Ecto neural progenitor cell (in vitro differentiated cells): Measurements from ENCODE around the gene UGT1A9.
"Not testable (repeated sequence)": the region's sequence is repeated elsewhere in the genome, so short reads cannot be mapped to it uniquely, and the experiment has no call there.

Source experiments
- DNase-seq: peaks from one replicate; pipeline ENCODE4 v3.0.0-alpha.2; 2018; ENCODE audit warnings: low spot score

Gene UGT1A9

DNA sequence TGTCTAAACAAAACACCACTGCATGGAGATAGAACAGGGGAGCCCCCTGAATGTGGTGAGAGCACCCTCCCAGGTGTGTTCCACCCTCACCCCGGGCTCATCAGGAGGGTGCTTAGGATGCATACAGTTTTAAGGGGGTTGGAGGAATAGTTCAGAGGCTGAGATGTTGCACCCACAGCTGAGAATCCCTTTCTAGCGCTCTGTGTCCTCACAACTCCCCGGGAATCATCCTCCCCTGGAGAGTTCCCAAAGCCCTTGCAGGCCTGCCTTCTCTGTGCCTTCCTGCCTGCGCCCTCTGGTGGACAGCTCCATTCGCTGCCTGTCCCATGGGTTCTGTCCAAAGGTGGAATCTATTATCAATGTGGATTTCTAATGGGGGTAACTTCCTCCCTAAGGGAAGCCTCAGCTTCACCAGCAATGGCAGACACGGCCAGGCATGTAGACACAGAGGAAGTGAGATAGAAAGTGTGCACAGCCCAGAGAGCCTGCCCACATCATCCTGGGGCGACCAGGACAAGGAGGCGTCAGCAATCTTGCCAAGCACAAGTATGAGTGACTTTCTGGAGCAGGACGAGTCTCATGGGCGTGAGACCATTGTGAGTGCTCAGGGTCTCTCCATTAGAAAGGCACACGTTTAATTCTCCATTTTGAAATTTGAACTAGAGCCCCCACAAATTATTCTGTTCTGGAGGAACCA, 39.8 kb downstream of the UGT1A9 start:
- DNase-seq: peak; percentile 84

DNA sequence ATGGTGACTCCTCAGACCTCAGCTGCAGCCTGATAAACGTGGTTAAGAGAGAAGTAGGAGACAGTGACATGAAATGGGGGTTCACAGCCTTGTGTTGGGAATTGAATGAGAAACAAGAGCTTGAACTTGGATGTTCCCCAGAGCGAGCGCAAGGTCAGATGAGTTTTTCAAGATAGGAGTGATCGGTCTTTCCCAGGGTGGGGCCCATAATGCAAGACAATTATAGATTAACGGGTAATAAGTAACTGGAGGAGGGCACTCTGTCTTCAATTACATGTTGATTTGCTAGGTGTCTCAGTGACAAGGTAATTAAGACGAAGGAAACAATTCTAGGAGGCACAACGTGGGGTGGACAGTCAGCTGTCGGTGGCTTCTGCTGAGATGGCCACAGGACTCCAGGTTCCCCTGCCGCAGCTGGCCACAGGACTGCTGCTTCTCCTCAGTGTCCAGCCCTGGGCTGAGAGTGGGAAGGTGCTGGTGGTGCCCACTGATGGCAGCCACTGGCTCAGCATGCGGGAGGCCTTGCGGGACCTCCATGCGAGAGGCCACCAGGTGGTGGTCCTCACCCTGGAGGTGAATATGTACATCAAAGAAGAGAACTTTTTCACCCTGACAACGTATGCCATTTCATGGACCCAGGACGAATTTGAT, 41.0 kb downstream of the UGT1A9 start, which contains the start of gene UGT1A5:
UGT1A5 (plus strand) TSS at position 297 of the 651 bp plus-strand sequence; CDS start at position 382, 85 bp downstream.
- DNase-seq: no peak

DNA sequence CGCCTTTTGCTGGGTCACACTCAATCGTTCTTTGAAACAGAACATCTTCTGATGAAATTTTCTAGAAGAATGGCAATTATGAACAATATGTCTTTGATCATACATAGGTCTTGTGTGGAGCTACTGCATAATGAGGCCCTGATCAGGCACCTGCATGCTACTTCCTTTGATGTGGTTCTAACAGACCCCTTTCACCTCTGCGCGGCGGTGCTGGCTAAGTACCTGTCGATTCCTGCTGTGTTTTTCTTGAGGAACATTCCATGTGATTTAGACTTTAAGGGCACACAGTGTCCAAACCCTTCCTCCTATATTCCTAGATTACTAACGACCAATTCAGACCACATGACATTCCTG, 41.5 kb downstream of the UGT1A9 start:
- no peak for DNase-seq

- DNase-seq: no peak
These were observed 42.4 kb downstream of the UGT1A9 start for GRCh38 chr2:233714121-233714520.

- no peak for DNase-seq
These were observed 46.9 kb downstream of the UGT1A9 start, which contains the start of gene UGT1A4 for GRCh38 chr2:233718552-233718951. Gene UGT1A4, plus strand, starts transcription at chr2:233718736. Its CDS starts 85 bp downstream, at chr2:233718821.

GRCh38 chr2:233728723-233729301, 57.1 kb downstream of the UGT1A9 start, which contains the start of gene UGT1A3:
Gene UGT1A3, plus strand, starts transcription at chr2:233729042. Its CDS starts 85 bp downstream, at chr2:233729127.
- DNase-seq: no peak

DNA sequence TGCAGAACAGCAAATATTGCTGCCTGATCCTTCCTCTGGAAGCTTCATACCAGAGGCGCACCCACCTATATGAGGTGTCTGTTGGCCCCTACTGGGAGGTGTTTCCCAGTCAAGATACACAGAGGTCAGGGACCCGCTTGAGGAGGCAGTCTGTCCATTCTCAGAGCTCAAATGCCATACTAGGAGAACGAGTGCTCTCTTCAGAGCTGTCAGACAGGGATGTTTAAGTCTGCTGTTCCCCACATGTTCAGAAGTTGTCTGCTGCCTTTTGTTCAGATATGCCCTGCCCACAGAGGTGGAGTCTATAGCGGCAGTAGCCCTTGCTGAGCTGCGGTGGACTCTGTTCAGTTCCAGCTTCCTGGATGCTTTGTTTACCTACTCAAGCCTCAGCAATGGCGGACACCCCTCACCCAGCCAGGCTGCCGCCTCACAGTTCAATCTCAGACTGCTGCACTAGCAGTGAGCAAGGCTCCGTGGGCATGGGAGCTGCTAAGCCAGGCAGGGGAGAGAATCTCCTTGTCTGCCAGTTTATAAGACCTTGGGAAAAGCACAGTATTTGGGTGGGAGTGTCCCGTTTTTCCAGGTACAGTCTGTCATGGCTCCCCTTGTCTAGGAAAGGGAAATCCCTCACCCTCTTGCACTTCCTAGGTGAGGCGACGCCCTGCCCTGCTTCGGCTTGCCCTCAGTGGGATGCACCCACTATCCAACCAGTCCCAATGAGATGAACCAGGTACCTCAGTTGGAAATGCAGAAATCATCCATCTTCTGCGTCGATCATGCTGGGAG, 65.4 kb downstream of the UGT1A9 start:
- DNase-seq: not testable (repeated sequence)

GRCh38 chr2:233740870-233741269, 69.2 kb downstream of the UGT1A9 start:
- DNase-seq: no peak

DNA sequence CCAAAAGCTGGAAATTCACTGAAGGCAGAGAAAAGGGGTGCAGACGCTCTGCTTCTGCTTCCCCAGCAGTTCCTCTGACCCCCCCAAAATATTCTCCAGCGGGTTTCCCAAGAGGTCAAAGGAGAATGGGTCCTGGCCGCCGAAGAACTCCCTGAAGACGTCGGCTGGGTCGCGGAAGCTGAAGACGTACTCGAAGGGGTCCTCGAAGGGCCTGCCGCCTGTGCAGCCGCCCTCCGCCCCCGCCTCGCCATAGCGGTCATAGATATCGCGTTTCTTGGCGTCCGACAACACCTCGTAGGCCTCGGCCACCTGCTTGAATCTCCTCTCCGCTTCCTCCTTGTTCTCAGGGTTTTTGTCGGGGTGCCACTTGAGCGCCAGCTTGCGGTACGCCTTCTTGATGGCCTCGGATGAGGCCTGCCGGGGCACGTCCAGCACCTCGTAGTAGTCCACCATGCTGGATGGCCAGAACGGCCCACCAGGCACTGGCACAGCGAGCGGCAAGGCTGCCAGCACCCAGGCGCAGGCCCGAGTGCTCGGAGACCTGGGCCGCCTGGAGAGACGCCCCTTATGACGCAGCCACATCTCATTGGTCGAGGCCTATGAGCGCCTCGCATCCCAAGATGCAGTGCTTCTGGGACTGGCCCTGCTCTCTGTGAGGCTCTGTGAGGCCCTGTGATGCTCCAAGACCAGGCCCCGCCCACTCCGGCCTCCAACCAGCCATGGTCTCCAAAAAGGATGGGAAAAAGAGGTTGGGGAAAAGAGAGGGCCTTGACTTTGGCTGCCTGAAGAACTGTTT, 72.0 kb downstream of the UGT1A9 start:
- DNase-seq: no peak

DNA sequence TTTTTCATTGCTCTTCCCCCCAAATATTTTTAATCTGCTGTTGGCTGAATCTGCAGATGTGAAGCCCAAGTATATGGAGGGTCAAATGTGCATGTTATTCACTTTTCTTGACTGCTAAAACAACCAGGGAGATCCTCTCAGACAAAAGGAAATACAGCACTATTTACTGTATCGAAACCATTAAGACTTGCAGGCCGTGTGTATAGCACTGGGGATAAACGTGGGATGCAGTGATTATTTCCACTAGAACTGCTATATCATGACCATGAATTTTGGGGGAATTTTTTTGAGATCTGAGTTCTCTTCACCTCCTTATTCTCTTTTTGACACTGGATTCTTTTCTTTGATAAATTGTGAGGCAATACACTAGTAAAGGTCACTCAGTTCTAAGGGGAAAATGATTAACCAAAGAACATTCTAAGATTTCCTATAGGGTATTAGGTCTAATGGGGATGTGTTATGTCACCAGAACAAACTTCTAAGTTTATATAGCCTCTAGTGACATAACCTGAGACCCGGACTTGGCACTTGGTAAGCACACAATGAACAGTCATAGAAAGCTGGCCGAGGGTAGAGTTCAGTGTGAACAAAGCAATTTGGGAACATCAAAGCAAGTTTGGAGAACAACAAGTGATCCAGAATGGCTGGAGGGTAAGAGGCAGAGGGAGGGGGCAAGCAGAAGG, 73.5 kb downstream of the UGT1A9 start:
- DNase-seq: no peak

DNA sequence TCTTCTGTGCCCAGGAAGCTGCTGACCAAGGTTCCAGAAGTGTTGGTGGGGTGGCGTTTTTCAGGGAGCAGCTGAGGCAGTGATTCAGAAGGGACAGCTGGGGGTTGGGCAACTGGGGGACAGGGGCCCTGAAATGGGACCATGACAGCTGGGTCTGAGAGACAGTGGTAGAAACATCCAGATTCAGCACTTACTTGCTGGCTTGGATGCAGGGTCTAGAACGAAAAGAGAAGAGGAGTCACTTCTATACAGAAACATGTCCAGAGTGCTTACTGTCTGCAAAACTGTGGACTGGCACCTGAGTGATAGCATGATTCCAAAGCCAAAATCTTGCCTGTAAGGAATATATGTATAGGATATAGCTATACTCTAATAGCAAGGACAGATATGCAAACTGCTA, 74.1 kb downstream of the UGT1A9 start:
- DNase-seq: not testable (repeated sequence)

DNA sequence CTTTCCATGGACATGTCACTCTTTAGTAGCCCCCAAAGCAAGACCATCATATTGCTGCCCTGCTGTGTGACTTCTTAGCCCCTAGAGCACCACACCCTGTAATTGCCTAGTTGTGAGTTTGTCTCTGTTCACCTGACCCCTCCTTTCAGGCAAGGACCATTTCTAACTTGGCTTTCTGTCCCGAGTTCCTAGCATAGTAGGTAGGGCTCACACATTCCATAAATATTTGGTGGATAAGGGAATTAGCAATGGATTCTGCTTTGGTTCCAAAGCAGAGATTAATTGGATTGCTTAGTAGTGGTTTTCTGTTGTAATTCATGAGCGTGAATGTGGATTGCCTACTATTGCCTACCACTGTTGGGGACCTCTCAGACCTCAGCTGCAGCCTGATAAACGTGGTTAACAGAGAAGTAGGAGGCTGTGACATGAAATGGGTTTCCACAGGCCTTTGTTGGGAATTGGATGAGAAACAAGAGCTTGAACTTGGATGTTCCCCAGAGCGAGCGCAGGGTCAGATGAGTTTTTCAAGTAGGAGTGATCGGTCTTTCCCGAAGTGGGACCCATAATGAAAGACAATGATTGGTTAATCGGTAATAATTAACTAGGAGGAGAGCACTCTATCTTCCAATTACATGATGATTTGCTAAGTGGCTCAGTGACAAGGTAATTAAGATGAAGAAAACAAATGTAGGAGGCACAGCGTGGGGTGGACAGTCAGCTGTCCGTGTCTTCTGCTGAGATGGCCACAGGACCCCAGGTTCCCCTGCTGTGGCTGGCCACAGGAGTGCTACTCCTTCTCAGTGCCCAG, 75.0 kb downstream of the UGT1A9 start:
- no peak for DNase-seq

GRCh38 chr2:233747283-233747544, 75.5 kb downstream of the UGT1A9 start:
- DNase-seq: no peak

GRCh38 chr2:233750689-233751088, 79.0 kb downstream of the UGT1A9 start:
- DNase-seq: not testable (repeated sequence)

DNA sequence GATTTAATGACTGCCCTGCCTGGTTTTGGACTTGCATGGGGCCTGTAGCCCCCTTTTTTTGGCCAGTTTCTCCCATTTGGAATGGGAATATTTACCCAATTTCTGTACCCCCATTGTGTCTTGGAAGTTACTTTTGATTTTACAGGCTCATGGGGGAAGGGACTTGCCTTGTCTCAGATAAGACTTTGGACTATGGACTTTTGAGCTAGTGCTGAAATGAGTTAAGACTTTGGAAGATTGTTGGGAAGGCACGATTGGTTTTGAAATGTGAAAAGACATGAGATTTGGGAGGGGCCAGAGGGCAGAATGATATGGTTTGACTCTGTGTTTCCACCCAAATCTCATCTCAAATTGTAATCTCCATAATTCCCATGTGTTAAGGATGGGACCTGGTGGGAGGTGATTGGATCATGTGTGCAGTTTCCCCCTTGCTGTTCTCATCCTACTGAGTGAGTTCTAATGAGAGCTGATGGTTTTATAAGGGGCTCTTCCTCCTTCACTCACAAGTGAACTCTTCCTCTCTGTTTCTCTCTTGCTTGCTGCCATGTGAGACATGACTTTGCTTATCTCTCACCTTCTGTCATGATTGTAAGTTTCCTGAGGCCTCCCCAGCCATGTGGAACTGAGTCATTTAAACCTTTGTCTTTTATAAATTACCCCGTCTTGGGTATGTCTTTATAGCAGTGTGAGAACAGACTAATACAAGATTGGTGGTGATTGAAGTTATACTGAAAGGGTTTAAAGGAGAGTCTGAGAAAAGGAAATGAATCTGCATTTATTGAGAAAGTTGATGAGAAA, 79.7 kb downstream of the UGT1A9 start:
- DNase-seq: not testable (repeated sequence)

DNA sequence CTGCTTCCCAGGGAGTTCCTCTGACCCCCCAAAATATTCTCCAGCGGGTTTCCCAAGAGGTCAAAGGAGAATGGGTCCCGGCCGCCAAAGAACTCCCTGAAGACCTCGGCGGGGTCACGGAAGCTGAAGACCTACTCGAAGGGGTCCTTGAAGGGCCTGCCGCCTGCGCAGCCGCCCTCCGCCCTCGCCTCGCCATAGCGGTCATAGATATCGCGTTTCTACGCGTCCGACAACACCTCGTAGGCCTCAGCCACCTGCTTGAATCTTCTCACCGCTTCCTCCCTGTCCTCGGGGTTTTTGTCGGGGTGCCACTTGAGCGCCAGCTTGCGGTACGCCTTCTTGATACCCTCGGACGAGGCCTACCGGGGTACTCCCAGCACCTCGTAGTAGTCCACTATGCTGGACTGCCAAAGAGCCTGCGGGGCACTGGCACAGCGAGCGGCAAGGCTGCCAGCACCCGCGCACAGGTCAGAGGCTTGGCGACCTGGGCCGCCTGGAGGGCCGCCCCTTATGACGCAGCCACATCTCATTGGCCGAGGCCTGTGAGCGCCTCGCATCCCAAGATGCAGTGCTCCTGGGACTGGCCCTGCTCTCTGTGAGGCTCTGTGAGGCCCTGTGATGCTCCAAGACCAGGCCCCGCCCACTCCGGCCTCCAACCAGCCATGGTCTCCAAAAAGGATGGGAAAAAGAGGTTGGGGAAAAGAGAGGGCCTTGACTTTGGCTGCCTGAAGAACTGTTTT, 83.3 kb downstream of the UGT1A9 start:
- DNase-seq: no peak

GRCh38 chr2:233756429-233757081, 84.9 kb downstream of the UGT1A9 start:
- DNase-seq: no peak

DNA sequence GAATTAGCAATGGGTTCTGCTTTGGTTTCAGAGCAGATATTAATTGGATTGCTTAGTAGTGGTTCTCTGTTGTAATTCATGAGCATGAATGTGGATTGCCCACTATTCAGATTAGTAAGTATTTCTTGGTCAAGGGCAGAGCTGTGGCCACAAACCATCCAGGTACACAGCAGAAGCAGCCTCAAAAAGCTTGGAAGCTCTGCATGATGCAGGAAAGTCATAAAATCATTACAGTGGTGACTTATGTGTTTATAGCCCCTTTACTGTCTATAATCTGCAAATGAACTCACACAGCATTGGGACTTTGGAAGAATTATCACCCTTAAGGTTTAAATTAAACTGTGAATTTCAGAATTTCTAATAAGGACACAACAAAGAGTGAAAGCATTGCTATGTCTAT, 86.4 kb downstream of the UGT1A9 start:
- no peak for DNase-seq
